Endothelial cell of umbilical vein (primary cell): ENCODE measurements around the gene CIDEA. TPM values are rescaled to one million over a fixed set of nuclear protein-coding genes. Genes with fewer than 3 reads are reported as not detected.

Experiments
- BruUV-seq: library from RNA; stranded (reverse); fragments of 400-500 nt; replicated peaks from 2 replicates; lab custom pipeline; 2021; lab: Mats Ljungman, UMichigan
- CTCF ChIA-PET: fragments of 300-600, 350-600 bp; sonication (Branson Sonifier 250); formaldehyde crosslinking; loops from one replicate; lab custom pipeline; 2021; ENCODE audit warnings: antibody characterized with exemption, inconsistent platforms; lab: Charles Lee
- POLR2A ChIA-PET: fragments of 300-600, 350-600 bp; sonication (Branson Sonifier 250); formaldehyde crosslinking; loops from one replicate; lab custom pipeline; 2021; ENCODE audit warnings: antibody characterized with exemption, inconsistent platforms; lab: Charles Lee
- DNase-seq: peaks from one replicate; pipeline ENCODE4 v3.0.0-alpha.2; 2011; ENCODE audit warnings: low read depth, low spot score
- FAIRE-seq: peaks from 2 replicates; lab custom pipeline; 2011; peaks lifted over from hg19 to GRCh38; lab: Jason Lieb, UNC
- H2AFZ ChIP-seq: 2 replicates; pipeline ENCODE4 v1.6.0; 2012; ENCODE audit warnings: low read depth, low read length, control low read depth, inconsistent platforms
- H3K27ac ChIP-seq: 2 replicates; pipeline ENCODE4 v1.5.1; 2011; ENCODE audit warnings: low read depth, mild to moderate bottlenecking, control low read depth, low read length, moderate library complexity; ENCODE audit not compliant: insufficient read depth
- H3K27me3 ChIP-seq, 2 experiments: 2 replicates each; pipeline versions ENCODE4 v1.6.0 to v1.6.1; 2011; ENCODE audit warnings: low read length in 2 of 2, mixed read lengths in 1 of 2; ENCODE audit not compliant: control insufficient read depth in 2 of 2, insufficient read depth in 2 of 2
- H3K36me3 ChIP-seq, 2 experiments: 2 replicates in 1 of 2; 3 replicates in 1 of 2; pipeline ENCODE4 v1.5.1; 2011; ENCODE audit warnings: low read length in 2 of 2, mild to moderate bottlenecking in 1 of 2, moderate library complexity in 1 of 2; ENCODE audit not compliant: control insufficient read depth in 2 of 2, insufficient read depth in 2 of 2; ENCODE audit errors: extremely low read depth in 1 of 2
- H3K4me1 ChIP-seq: 3 replicates; pipeline ENCODE4 v1.5.1; 2011; ENCODE audit warnings: mild to moderate bottlenecking, low read length; ENCODE audit not compliant: control insufficient read depth, insufficient read depth; ENCODE audit errors: extremely low read depth
- H3K4me2 ChIP-seq: 2 replicates; pipeline ENCODE4 v1.6.1; 2011; ENCODE audit warnings: low read length, control low read depth, mixed read lengths; ENCODE audit not compliant: insufficient read depth
- H3K4me3 ChIP-seq, 3 experiments: fragments of 200-600 bp in 1 of 3; sonication (generic), shearing (Covaris generic) in 1 of 3; replicated peaks in 1 of 3; 2 replicates each; pipeline ENCODE4 v1.5.1; 2011 to 2016; ENCODE audit warnings: control low read depth in 3 of 3, low read length in 3 of 3, mild to moderate bottlenecking in 2 of 3, inconsistent platforms in 1 of 3, low read depth in 1 of 3, moderate library complexity in 1 of 3; ENCODE audit not compliant: insufficient read depth in 1 of 3
- H3K79me2 ChIP-seq: 2 replicates; pipeline ENCODE4 v1.6.0; 2012; ENCODE audit warnings: low read length, inconsistent platforms; ENCODE audit not compliant: control insufficient read depth, insufficient read depth
- H3K9ac ChIP-seq: replicated peaks from 2 replicates; pipeline ENCODE3; 2011; ENCODE audit warnings: low read length, control low read depth; ENCODE audit not compliant: insufficient read depth; ENCODE audit errors: extremely low read depth
- H3K9me1 ChIP-seq: replicated peaks from 3 replicates; pipeline ENCODE4 v1.6.0; 2011; ENCODE audit warnings: mild to moderate bottlenecking, low read length; ENCODE audit not compliant: control insufficient read depth, insufficient read depth; ENCODE audit errors: extremely low read depth
- H3K9me3 ChIP-seq: replicated peaks from 2 replicates; pipeline ENCODE4 v1.5.1; 2012; ENCODE audit warnings: low read length, inconsistent platforms; ENCODE audit not compliant: control insufficient read depth, insufficient read depth
- H4K20me1 ChIP-seq: replicated peaks from 2 replicates; pipeline ENCODE3; 2011; ENCODE audit warnings: mild to moderate bottlenecking, low read length; ENCODE audit not compliant: control insufficient read depth, insufficient read depth; ENCODE audit errors: extremely low read depth
- EZH2 ChIP-seq: IDR thresholded peaks from 2 replicates; pipeline ENCODE4 v1.6.1; 2012; ENCODE audit warnings: borderline replicate concordance, low read depth, mild to moderate bottlenecking, moderate library complexity, low read length, inconsistent platforms; ENCODE audit not compliant: severe bottlenecking
- FOS ChIP-seq: IDR thresholded peaks from 2 replicates; pipeline ENCODE4 v1.6.1; 2011; ENCODE audit warnings: mild to moderate bottlenecking, low read length, moderate library complexity, borderline replicate concordance; ENCODE audit not compliant: insufficient read depth
- GATA2 ChIP-seq: IDR thresholded peaks from 2 replicates; pipeline ENCODE4 v1.7.0; 2011; ENCODE audit warnings: low read depth, mild to moderate bottlenecking, moderate library complexity, mixed read lengths, low read length; ENCODE audit not compliant: insufficient read length, insufficient read depth
- JUN ChIP-seq: IDR thresholded peaks from 2 replicates; pipeline ENCODE4 v1.6.1; 2011; ENCODE audit warnings: borderline replicate concordance, low read depth; ENCODE audit not compliant: insufficient read length, insufficient read depth
- MYC ChIP-seq: IDR thresholded peaks from one replicate; pipeline ENCODE4 v1.6.1; 2011; ENCODE audit warnings: mild to moderate bottlenecking, low read depth, low read length
- POLR2A ChIP-seq: IDR thresholded peaks from 2 replicates; pipeline ENCODE4 v1.6.1; 2012; ENCODE audit warnings: low read depth, mild to moderate bottlenecking, control low read depth, low read length
- POLR2AphosphoS5 ChIP-seq: IDR thresholded peaks from 2 replicates; pipeline ENCODE4 v1.6.1; 2012; ENCODE audit warnings: low read depth, mild to moderate bottlenecking, control low read depth, low read length, moderate library complexity; ENCODE audit not compliant: insufficient read depth
- dilution Hi-C: fragments of 300-500 bp; cut with MboI; formaldehyde crosslinking; loops from one replicate; pipeline ENCODE4 v1.15.0; 2019; ENCODE audit warnings: low sequenced_read_pairs; ENCODE audit not compliant: extremely low pct_ligation_motif_present
- intact Hi-C: fragments of 100-400 bp; cut with micrococcal nuclease; formaldehyde crosslinking; loops from one replicate; pipeline ENCODE4 v1.10.0; 2022
- polyA plus RNA-seq, 4 experiments: library from polyadenylated mRNA; depleted of rRNA in 3 of 4; stranded (reverse) in 3 of 4; unstranded in 1 of 4; fragments of >200 nt; gene quantifications; 2 replicates each; pipeline versions ENCODE4 v1.2.1 to v1.2.3, GENCODE V29; 2011 to 2012; ENCODE audit warnings: missing spikeins in 1 of 4
- total RNA-seq: library from RNA; stranded (reverse); gene quantifications from 2 replicates; pipeline ENCODE4 v1.2.3, GENCODE V29; 2021
- TF ChIP-seq, protein P1 (sequence below), 2 donors: IDR thresholded peaks; 1 replicate in 1 of 2; 2 replicates in 1 of 2; pipeline ENCODE4 v1.5.1; 2011; ENCODE audit warnings: low read length in 2 of 2, mild to moderate bottlenecking in 2 of 2, moderate library complexity in 2 of 2, control low read depth in 1 of 2, inconsistent platforms in 1 of 2, low read depth in 1 of 2; ENCODE audit not compliant: insufficient read depth in 1 of 2; ENCODE audit errors: extremely low read depth in 1 of 2
- TF ChIP-seq, protein P2 (sequence below): IDR thresholded peaks from 2 replicates; pipeline ENCODE4 v1.6.1; 2011; ENCODE audit not compliant: insufficient read depth, insufficient read length

CIDEA gene
- total and polyA plus RNA-seq, 2 donors (not counting 3 experiments of a cell fraction or from before 2014, with no cell fraction given), result 0.42 TPM; not detected in 1

DNA sequence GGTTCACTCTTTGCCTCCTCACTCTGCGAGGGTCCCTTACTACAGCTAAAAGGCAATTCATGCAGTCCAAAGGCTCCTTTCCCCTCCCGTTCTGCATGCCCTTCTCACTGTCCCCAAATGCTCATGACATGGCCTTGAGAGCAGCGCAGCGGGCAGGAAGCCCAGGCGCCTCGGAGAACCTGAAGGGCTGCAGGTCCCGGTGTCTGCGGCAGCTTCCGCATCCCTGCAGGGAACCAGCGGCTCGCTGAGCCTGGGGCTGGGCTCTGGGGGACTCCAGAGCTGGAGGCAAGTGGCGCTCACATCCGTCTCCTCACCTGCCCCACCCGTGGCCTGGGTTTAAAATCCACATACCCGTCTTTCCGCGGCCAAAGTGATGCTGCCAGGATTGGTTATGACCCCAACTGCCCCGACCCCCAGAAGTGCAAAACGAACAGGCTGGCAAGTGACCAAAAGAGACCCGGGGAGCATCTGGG, 462 bp upstream of the CIDEA start:
- Histone ChIP-seq H2AFZ (peak overlapping the region; percentile 77), H3K4me3 (peak overlapping the region in 2 of 3 experiments; percentile 7 to 39)

DNA sequence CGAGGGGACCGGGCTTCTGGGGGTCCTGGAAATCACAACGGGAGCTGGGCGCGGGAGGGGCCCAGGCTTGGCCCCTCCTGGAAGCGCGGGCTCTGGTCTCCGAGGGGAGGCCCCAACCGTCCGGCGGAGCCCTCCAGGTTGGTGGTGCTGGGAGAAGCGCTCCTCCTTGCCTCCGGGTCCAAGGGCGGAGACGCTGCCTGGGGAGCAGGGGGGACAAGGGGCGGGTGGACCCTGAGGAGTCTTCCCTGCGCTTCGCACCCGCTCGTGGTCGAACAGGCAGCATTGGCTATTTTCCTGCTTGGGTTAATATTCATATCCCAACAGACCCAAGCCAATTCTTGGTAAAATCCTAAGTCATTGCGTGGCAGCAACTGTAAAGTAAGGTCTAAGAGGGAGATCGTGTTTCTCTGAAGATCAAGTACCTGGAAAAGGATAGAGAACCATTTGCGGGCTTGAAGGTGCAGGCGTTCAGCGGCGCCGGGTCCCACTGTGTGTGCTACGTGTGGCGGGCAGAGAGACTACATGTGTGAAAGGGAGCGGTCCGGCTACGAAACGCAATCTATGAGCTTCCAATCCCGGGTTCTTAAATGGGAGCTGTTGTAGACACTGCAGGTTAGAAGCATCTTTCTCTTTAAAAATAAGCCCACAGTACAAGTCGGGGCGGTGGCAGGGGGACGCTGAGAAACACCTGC, 805 bp downstream of the CIDEA start:
- Histone ChIP-seq H3K9me3 (no peaks in the 10 kb centered on the region), H3K36me3 (no peaks in the 10 kb centered on the region), H3K79me2 (no peaks in the 10 kb centered on the region), H3K4me2 (no peak overlapping the region), H3K4me3 (no peak overlapping the region), H3K4me1 (peaks cover 26% of the 10 kb centered on the region), H2AFZ (no peak overlapping the region), H3K9ac (no peak overlapping the region), H4K20me1 (no peaks in the 10 kb centered on the region), H3K9me1 (no peaks in the 10 kb centered on the region), H3K27me3 (peaks cover 22 to 30% of the 10 kb centered on the region in 2 experiments), H3K27ac (no peak overlapping the region)
- dilution Hi-C loops, result no loop called here
- DNase-seq (no peak), FAIRE-seq (no peak)
- intact Hi-C loops, result no loop called here
- no TSS peak for BruUV-seq
- no peak for TF ChIP-seq POLR2A
- TF ChIP-seq FOS, result no peak
- no peak for TF ChIP-seq MYC
- no peak for TF ChIP-seq EZH2
- TF ChIP-seq, protein P1, sequence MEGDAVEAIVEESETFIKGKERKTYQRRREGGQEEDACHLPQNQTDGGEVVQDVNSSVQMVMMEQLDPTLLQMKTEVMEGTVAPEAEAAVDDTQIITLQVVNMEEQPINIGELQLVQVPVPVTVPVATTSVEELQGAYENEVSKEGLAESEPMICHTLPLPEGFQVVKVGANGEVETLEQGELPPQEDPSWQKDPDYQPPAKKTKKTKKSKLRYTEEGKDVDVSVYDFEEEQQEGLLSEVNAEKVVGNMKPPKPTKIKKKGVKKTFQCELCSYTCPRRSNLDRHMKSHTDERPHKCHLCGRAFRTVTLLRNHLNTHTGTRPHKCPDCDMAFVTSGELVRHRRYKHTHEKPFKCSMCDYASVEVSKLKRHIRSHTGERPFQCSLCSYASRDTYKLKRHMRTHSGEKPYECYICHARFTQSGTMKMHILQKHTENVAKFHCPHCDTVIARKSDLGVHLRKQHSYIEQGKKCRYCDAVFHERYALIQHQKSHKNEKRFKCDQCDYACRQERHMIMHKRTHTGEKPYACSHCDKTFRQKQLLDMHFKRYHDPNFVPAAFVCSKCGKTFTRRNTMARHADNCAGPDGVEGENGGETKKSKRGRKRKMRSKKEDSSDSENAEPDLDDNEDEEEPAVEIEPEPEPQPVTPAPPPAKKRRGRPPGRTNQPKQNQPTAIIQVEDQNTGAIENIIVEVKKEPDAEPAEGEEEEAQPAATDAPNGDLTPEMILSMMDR (IDR thresholded peaks at IDR 0.05; ENCODE audit: extremely low read depth in 1 of 2, insufficient read depth in 1 of 2, low read depth in 1 of 2, low read length in 2 of 2), result no peak
- TF ChIP-seq JUN, result no peak
- no peak for TF ChIP-seq POLR2AphosphoS5
- TF ChIP-seq, protein P2, sequence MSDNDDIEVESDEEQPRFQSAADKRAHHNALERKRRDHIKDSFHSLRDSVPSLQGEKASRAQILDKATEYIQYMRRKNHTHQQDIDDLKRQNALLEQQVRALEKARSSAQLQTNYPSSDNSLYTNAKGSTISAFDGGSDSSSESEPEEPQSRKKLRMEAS, result no peak
- no peak for TF ChIP-seq GATA2
- ChIA-PET POLR2A (no interaction called here), CTCF (interaction anchor here (1.0 to 3.9 kb wide), 6 partner anchors 8 to 73 kb away, joined by 3 to 36 read pairs (median 12); no protein-coding TSS in a partner anchor)

More for the DNA sequence above, 462 bp upstream of the CIDEA start:
- dilution Hi-C loops (no loop called here), intact Hi-C loops (no loop called here)
- DNase-seq (no peak), FAIRE-seq (no peak)
- Histone ChIP-seq H3K9me1 (no peaks in the 10 kb centered on the region), H3K79me2 (no peaks in the 10 kb centered on the region), H3K9ac (no peak overlapping the region), H3K27me3 (peaks cover 24 to 36% of the 10 kb centered on the region in 2 experiments), H4K20me1 (no peaks in the 10 kb centered on the region), H3K27ac (no peak overlapping the region), H3K9me3 (no peaks in the 10 kb centered on the region), H3K36me3 (no peaks in the 10 kb centered on the region), H3K4me2 (peak overlapping the region; percentile 59), H3K4me1 (peaks cover 26% of the 10 kb centered on the region)
- POLR2A ChIA-PET, result interaction anchor here (0.9 to 1.0 kb wide), 2 partner anchors 25 to 55 kb away, joined by 3 to 4 read pairs; no protein-coding TSS in a partner anchor
- CTCF ChIA-PET, result interaction anchor here (1.2 to 3.5 kb wide), 3 partner anchors 17 to 19 kb away, joined by 3 to 15 read pairs (median 13); no protein-coding TSS in a partner anchor
- peak; percentile 80 for TF ChIP-seq EZH2
- TF ChIP-seq, protein P2, result no peak
- no TSS peak for BruUV-seq
